ENCODE data around the gene PCSK6. TPM values are rescaled to one million over a fixed set of nuclear protein-coding genes. Genes with fewer than 3 reads are reported as not detected.
"Not testable (repeated sequence)": the region's sequence is repeated elsewhere in the genome, so short reads cannot be mapped to it uniquely, and the experiment has no call there.

PCSK6 gene
- total RNA-seq, 4 donors from 2014 or later = 12.9 to 31.5 (median 23.7) TPM

GRCh38 chr15:101458908-101459578 is 30.5 kb downstream of the PCSK6 start:
- no peaks in the 10 kb centered on the region for H3K27me3 ChIP-seq
- no peak overlapping the region for H3K4me3 ChIP-seq
- WGBS = 62% methylated on average over 16 of the region's 16 CpGs
- no peak for DNase-seq (ENCODE audit: low spot score in 2 of 2)
- no peak for TF ChIP-seq CTCF (IDR thresholded peaks at IDR 0.05)
- TF ChIP-seq EP300 (IDR thresholded peaks at IDR 0.05) = no peak
- TF ChIP-seq POLR2A (IDR thresholded peaks at IDR 0.05) = no peak
- no peak for TF ChIP-seq POLR2AphosphoS5 (IDR thresholded peaks at IDR 0.05)
- no peaks in the 10 kb centered on the region for H3K9me3 ChIP-seq
- no peak overlapping the region for H3K27ac ChIP-seq
- no peaks in the 10 kb centered on the region for H3K36me3 ChIP-seq
- peaks cover 15% of the 10 kb centered on the region for H3K4me1 ChIP-seq

GRCh38 chr15:101458158-101458900 is 31.2 kb downstream of the PCSK6 start:
- no peak for DNase-seq (ENCODE audit: low spot score in 2 of 2)
- Histone ChIP-seq H3K4me3 (no peak overlapping the region), H3K27me3 (no peaks in the 10 kb centered on the region), H3K36me3 (no peaks in the 10 kb centered on the region), H3K27ac (no peak overlapping the region), H3K4me1 (peaks cover 12% of the 10 kb centered on the region), H3K9me3 (no peaks in the 10 kb centered on the region)
- TF ChIP-seq EP300 (IDR thresholded peaks at IDR 0.05) = no peak
- TF ChIP-seq POLR2AphosphoS5 (IDR thresholded peaks at IDR 0.05) = no peak
- TF ChIP-seq POLR2A (IDR thresholded peaks at IDR 0.05) = no peak
- TF ChIP-seq CTCF (IDR thresholded peaks at IDR 0.05) = no peak
- WGBS = 93% methylated on average over 18 of the region's 23 CpGs

DNA sequence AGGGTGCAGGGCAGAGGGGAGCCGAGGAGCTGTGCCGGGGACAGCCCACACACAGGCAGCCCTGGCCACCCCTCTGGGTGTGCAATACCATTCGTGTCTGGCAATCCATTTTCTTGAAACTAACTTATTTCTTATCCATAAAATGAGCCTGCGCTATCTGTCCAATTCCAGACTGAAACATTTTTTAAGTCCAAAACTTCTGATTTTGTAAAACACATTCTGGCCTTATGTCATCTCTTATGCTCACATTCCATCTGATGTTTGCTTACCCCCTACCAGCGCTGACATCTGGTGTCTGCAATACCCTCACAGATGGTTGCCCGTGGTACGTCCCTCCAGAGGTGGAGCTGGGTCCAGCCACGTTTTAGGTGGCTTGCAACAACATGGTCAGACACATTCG is 31.8 kb downstream of the PCSK6 start:
- no peak overlapping the region for H3K4me3 ChIP-seq
- H3K27ac ChIP-seq = no peak overlapping the region
- 73% methylated on average over 9 of the region's 9 CpGs for WGBS
- TF ChIP-seq CTCF (IDR thresholded peaks at IDR 0.05) = no peak
- TF ChIP-seq EP300 (IDR thresholded peaks at IDR 0.05) = no peak
- no peak for TF ChIP-seq POLR2A (IDR thresholded peaks at IDR 0.05)
- no peak for TF ChIP-seq POLR2AphosphoS5 (IDR thresholded peaks at IDR 0.05)
- H3K9me3 ChIP-seq = no peaks in the 10 kb centered on the region
- no peaks in the 10 kb centered on the region for H3K36me3 ChIP-seq
- peaks cover 12% of the 10 kb centered on the region for H3K4me1 ChIP-seq
- H3K27me3 ChIP-seq = no peaks in the 10 kb centered on the region
- DNase-seq (ENCODE audit: low spot score in 2 of 2) = no peak

GRCh38 chr15:101456057-101456739 is 33.3 kb downstream of the PCSK6 start:
- DNase-seq (ENCODE audit: low spot score in 2 of 2) = no peak
- Histone ChIP-seq H3K36me3 (no peaks in the 10 kb centered on the region), H3K27ac (no peak overlapping the region)

GRCh38 chr15:101455291-101456025 is 34.0 kb downstream of the PCSK6 start:
- peaks cover 25% of the 10 kb centered on the region for H3K4me1 ChIP-seq
- peak overlapping the region; percentile 22 for H3K27ac ChIP-seq
- TF ChIP-seq POLR2A (IDR thresholded peaks at IDR 0.05) (no peak), CTCF (IDR thresholded peaks at IDR 0.05) (no peak), EP300 (IDR thresholded peaks at IDR 0.05) (no peak), POLR2AphosphoS5 (IDR thresholded peaks at IDR 0.05) (no peak)
- WGBS = 17% methylated on average over 11 of the region's 11 CpGs
- H3K4me3 ChIP-seq = no peak overlapping the region
- H3K9me3 ChIP-seq = no peaks in the 10 kb centered on the region
- no peak for DNase-seq (ENCODE audit: low spot score in 2 of 2)
- H3K27me3 ChIP-seq = no peaks in the 10 kb centered on the region
- no peaks in the 10 kb centered on the region for H3K36me3 ChIP-seq

More at GRCh38 chr15:101456057-101456739, 33.3 kb downstream of the PCSK6 start:
- H3K4me1 ChIP-seq = peaks cover 20% of the 10 kb centered on the region
- H3K4me3 ChIP-seq = no peak overlapping the region
- no peaks in the 10 kb centered on the region for H3K9me3 ChIP-seq
- WGBS = 86% methylated on average over 14 of the region's 14 CpGs
- no peaks in the 10 kb centered on the region for H3K27me3 ChIP-seq
- TF ChIP-seq POLR2AphosphoS5 (IDR thresholded peaks at IDR 0.05) (no peak), POLR2A (IDR thresholded peaks at IDR 0.05) (no peak)

GRCh38 chr15:101454781-101455180 is 34.7 kb downstream of the PCSK6 start:
- not testable (repeated sequence) for H3K27me3 ChIP-seq; H3K4me3 ChIP-seq; DNase-seq (ENCODE audit: low spot score in 2 of 2); H3K36me3 ChIP-seq; H3K9me3 ChIP-seq
- H3K27ac ChIP-seq = peak overlapping the region; percentile 22
- 91% methylated on average over 5 of the region's 5 CpGs for WGBS
- peaks cover 25% of the 10 kb centered on the region for H3K4me1 ChIP-seq
